EL (cell line): Measurements from ENCODE around the gene SFRP5.

Experiments used
- DNase-seq: peaks from one replicate; pipeline ENCODE4 v3.0.0-alpha.2; 2016

SFRP5 gene

GRCh38 chr10:97763947-97764346, 7.9 kb downstream of the SFRP5 start:
- DNase-seq = no peak

GRCh38 chr10:97763411-97763810, 8.4 kb downstream of the SFRP5 start:
- DNase-seq = no peak

GRCh38 chr10:97762816-97763215, 9.0 kb downstream of the SFRP5 start:
- no peak for DNase-seq

GRCh38 chr10:97762056-97762455, 9.7 kb downstream of the SFRP5 start:
- DNase-seq = no peak

GRCh38 chr10:97761331-97761865, 10.4 kb downstream of the SFRP5 start:
- DNase-seq = no peak

- DNase-seq = no peak
Measured at GRCh38 chr10:97760461-97761257, 11.1 kb downstream of the SFRP5 start.

GRCh38 chr10:97759946-97760345, 11.9 kb downstream of the SFRP5 start:
- DNase-seq = no peak

GRCh38 chr10:97759158-97759887, 12.5 kb downstream of the SFRP5 start:
- DNase-seq = peak; percentile 63

GRCh38 chr10:97757471-97757870, 14.3 kb downstream of the SFRP5 start:
- DNase-seq = no peak

GRCh38 chr10:97755718-97756117, 16.1 kb downstream of the SFRP5 start:
- no peak for DNase-seq

GRCh38 chr10:97754726-97755125, 17.1 kb downstream of the SFRP5 start:
- no peak for DNase-seq

GRCh38 chr10:97752956-97753355, 18.8 kb downstream of the SFRP5 start:
- no peak for DNase-seq

GRCh38 chr10:97748116-97748515, 23.7 kb downstream of the SFRP5 start:
- DNase-seq = no peak

GRCh38 chr10:97747573-97747972, 24.2 kb downstream of the SFRP5 start:
- DNase-seq = no peak

GRCh38 chr10:97744405-97745035, 27.3 kb downstream of the SFRP5 start:
- no peak for DNase-seq

GRCh38 chr10:97743169-97743943, 28.4 kb downstream of the SFRP5 start:
- no peak for DNase-seq

- DNase-seq = no peak
Measured at GRCh38 chr10:97740613-97741012, 31.2 kb downstream of the SFRP5 start.

- DNase-seq = no peak
Measured at GRCh38 chr10:97738616-97739015, 33.2 kb downstream of the SFRP5 start.

GRCh38 chr10:97737770-97738265, 34.0 kb downstream of the SFRP5 start:
- peak; percentile 76 for DNase-seq

- peak; percentile 94 for DNase-seq
Measured at GRCh38 chr10:97736902-97737769, 34.7 kb downstream of the SFRP5 start, which contains the start of gene ZFYVE27. Gene ZFYVE27 (plus strand): TSS chr10:97737128. CDS start chr10:97738478, 1,350 bp downstream.

GRCh38 chr10:97736403-97736901, 35.3 kb downstream of the SFRP5 start:
- no peak for DNase-seq
